Stimulated activated CD4-positive, alpha-beta T cell treated with anti-CD3 and anti-CD28 coated beads, Interleukin-1b, Interleukin-23, amount 100 ng/mL, for 4 hours (primary cell): ENCODE results near the gene DNAJC3.

ENCODE experiments used
- DNase-seq, 2 donors: peaks; one replicate each; pipeline ENCODE4 v3.0.0-alpha.2; 2020; ENCODE audit warnings: low read depth in 2 of 2

DNAJC3 gene

DNA sequence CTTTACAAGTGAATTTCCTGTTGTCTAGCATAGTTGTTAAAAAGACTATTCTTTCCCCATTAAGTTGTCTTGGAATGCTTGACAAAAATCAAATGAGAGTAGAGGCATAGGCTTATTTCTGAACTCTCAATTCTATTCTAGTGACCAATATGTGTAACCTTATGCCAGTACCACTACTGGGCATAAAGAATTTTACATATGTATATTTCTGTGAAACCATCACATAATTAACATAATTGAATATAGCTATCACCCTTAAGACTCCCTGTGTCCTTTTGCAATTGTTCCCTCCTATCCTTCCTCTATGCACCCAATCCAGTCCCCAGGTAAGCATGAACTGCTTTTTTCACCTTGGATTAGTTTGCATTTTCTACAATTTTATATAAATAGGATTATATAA is 165.0 kb downstream of the DNAJC3 start:
- no peak for DNase-seq

DNA sequence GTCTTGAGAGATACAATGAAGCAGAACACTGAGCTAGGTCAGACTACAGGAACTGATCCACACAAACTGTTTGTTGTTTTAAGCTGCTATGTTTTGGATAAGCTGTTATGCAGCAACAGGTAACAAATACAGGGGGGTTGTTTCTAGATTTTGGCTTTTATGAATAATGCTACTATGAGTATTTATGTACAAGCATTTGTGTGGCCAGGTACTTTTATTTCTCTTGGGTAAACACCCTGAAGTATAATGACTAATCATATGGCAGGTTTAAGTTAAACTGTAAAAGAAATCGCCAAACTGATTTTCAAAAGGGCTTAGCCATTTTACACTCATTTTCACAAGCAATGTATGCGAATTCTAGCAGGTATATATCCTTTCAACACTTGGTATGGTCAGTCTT is 166.0 kb downstream of the DNAJC3 start:
- no peak for DNase-seq
